ENCODE measurements around the gene PAM. TPM values are rescaled to one million over a fixed set of nuclear protein-coding genes. Genes with fewer than 3 reads are reported as not detected.

PAM gene
- total RNA-seq, 1 donor from 2014 or later = 200 TPM

GRCh38 chr5:102858808-102859207 lies 103.7 kb downstream of the PAM start:
- DNase-seq (ENCODE audit: low read depth) = no peak
- H3K4me3 ChIP-seq (ENCODE audit: low read depth, low read length) = no peak overlapping the region
- TF ChIP-seq CTCF (conservative IDR thresholded peaks at IDR 0.05; ENCODE audit: low read depth, low read length) = no peak

DNA sequence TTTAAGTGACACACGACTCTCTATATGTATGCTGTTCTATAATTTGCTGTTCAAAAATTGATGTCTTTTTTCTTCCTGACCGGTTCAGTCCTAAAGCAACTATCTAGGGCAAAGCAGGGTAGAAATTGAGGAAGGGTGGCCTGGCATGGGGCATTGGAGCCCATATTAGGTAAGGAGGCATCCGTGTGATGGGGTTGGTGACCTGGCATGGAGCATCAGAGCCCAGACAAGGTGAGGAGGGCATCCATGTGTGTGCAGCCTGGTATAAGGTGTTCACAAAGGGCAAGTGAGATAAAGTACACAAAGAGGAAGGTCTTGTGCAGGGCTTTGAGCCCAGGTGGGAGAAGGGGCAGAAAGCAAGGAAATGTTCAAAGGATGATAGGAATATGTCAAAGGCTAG lies 104.9 kb downstream of the PAM start:
- TF ChIP-seq CTCF (conservative IDR thresholded peaks at IDR 0.05; ENCODE audit: low read depth, low read length) = no peak
- DNase-seq (ENCODE audit: low read depth) = no peak
- no peak overlapping the region for H3K4me3 ChIP-seq (ENCODE audit: low read depth, low read length)

DNA sequence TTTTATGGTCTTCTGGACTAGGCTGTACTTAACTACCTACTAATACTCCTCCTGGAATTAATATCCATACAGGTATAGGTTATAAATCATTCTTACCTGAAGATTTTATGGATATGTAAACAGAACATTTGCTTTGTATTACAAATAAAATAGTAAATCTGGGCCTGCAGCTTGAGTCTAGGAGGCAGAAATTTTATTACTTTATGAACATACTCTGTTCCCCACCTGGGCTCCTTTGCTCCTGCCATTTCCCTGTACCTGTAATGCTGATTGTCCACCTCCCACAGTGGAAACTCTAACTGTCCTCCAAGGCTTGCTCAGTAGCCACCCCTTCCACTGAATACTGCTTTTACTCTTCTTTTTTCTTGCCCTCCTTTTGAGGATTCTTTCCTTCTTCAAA lies 108.0 kb downstream of the PAM start:
- no peak for DNase-seq (ENCODE audit: low read depth)
- no peak for TF ChIP-seq CTCF (conservative IDR thresholded peaks at IDR 0.05; ENCODE audit: low read depth, low read length)
- H3K4me3 ChIP-seq (ENCODE audit: low read depth, low read length) = no peak overlapping the region

DNA sequence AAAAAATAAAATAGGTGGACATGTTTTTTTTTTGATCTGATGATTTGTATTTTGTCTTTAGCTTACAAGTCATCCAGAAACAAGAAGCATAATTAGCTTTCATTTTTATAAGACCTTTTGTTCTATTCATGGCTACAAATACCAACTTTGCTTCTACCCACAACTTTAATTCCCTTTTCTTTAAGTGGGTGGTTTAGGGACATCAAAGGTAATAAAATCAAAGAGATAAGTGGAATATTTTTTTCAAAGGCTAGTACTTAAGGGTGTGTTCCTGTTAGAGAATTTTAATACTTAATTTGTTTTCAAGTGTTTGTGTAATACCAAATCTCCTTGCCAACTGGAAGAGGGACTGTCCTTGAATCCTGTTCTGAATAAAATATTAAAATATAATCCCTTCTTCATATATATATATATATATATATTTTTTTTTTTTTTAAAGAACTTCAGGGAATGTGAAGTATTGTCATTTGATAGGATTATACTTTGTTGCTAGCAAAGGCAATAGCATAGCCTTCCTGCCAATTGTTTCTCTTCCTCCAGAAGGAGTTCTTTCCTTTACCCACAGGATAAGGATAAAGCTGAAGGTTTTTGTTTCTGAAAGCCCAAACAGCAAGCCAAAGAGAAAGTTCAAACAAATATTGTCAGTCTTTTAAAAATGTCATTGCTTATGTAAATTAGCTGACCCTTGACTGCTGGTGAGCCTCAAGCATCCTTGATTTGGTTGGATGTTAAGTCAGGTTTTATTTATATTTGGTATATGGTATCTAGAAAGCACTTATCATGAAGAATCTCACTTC lies 108.9 kb downstream of the PAM start:
- H3K4me3 ChIP-seq (ENCODE audit: low read depth, low read length) = no peak overlapping the region
- TF ChIP-seq CTCF (conservative IDR thresholded peaks at IDR 0.05; ENCODE audit: low read depth, low read length) = no peak
- no peak for DNase-seq (ENCODE audit: low read depth)

DNA sequence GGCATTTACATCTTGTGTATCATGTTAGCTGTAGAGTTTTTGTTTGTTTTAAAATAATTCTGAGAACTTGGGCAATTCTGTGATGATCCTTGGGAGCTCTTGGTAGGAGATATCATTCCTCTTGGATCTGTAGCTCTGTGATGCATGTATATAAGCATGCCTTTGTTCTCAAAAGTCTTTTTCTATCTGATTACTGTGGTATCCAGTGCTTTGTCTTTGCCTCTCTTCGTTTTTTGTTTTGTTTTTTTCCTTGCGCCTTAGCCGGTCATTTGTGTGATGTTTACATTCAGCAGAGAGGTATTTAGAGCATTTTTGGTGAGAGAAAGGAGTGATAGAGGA lies 110.0 kb downstream of the PAM start:
- DNase-seq (ENCODE audit: low read depth) = no peak
- H3K4me3 ChIP-seq (ENCODE audit: low read depth, low read length) = peak overlapping the region; percentile 68
- no peak for TF ChIP-seq CTCF (conservative IDR thresholded peaks at IDR 0.05; ENCODE audit: low read depth, low read length)

GRCh38 chr5:102865510-102866236 lies 110.6 kb downstream of the PAM start:
- no peak for DNase-seq (ENCODE audit: low read depth)
- peak; percentile 3 for TF ChIP-seq CTCF (conservative IDR thresholded peaks at IDR 0.05; ENCODE audit: low read depth, low read length)
- H3K4me3 ChIP-seq (ENCODE audit: low read depth, low read length) = peak overlapping the region; percentile 68
